Stimulated activated CD4-positive, alpha-beta T cell treated with anti-CD3 and anti-CD28 coated beads, Interleukin-1b, Interleukin-23, amount 100 ng/mL, for 24 hours (primary cell): ENCODE data around the gene ARAP1.

Experiments
- DNase-seq, 4 experiments: peaks; one replicate each; pipeline ENCODE4 v3.0.0-alpha.2; 2020; ENCODE audit warnings: low read depth in 4 of 4, low spot score in 1 of 4

The ARAP1 gene

DNA sequence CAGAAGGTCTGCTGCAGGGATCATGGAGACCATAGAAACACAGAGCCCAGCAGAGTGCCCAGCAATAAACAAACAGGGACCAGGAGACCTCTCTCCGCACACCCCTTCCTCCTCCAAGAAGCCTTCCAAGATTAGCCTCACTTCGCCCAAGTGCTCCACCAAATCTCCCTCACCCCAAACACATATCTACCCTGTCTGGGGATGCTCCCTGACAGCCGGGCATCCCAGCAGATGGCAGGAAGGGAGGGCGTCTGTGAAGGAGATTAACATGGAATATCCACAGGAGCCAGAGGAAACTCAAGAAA, 26.5 kb downstream of the ARAP1 start:
- DNase-seq: no peak

DNA sequence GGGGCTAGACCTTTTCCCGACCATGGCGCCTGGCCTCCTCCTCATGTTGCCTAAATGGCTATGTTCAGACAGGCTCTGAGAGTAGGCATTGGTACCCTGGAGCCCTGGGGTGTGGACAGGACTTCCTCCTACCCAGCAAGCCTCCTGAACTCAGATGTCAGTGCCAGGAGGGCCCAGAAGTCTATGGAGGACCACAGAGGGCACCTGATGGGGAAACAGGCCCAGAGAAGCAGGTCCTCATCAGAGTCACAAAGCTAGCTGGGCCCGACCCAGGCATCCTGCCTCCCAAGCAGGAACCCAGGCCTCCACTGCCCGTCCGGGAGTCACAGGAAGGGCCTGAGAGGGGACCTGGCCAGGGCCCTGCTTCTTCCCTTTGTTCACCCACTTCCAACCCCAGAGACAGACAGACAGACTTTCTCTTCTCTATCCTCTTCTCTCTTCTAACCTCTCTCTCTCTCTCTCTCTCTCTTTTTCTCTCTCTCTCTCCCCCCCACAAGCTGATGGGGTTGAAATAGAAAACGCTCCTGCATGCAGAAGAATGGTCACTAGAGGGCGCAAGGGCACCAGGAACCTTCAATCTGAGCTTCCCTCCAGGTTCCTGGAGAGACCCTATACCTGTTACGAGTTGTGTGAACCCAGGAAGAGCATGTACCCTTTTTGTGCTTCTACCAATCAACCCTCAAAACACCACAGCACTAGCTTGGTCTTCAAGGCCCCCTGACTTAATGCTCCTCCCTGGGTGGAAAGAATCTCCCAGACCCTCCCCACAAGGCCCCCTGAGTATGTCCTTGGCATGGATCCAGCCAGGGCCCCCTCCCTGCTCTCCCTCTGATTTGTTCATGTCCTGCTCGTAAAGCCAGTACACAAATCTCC, 27.1 kb downstream of the ARAP1 start:
- DNase-seq: peak; percentile 66 to 68 (median 66)

DNA sequence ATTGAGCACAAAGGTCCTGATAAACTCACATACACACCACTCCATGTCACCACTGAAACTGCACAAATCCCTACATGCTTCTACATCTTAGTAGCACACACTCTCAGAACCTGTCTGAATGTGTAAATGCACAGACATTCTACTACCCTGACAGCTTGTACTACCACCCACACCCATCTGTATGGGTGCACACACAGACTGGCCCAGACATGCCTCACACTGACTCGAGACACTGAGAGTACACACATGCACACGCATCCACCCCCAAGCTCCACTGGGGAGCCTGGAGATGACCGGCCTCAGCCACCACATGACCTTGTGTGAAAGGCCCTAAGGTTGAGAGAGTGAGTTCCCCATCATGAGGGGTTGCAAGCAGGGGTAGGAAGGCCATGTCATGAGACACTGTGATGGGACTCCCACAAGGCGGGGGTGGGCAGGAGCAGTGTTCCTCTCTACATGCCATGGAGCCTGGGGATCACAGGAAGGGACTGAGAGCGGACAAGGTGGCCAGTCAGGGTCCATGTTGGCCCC, 28.1 kb downstream of the ARAP1 start:
- no peak for DNase-seq

DNA sequence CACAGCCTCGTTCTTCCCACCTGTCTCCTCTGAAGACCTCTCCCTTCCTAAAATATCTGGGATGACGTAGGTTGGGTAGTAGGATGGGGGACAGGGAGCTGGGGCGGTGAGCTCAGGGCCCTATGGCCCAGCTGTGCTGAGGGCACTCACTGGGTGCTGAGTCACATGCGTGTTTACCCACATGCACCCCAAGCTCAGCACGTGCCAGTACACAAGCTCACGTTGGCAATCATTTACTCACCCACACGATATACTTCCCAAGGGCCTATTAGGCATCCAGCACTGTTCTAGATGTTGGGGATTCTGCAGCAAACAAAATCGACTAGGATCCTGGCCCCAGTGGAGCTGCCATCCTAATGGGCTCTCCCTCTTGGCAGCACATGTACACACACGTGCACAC, 28.7 kb downstream of the ARAP1 start:
- DNase-seq: no peak

DNA sequence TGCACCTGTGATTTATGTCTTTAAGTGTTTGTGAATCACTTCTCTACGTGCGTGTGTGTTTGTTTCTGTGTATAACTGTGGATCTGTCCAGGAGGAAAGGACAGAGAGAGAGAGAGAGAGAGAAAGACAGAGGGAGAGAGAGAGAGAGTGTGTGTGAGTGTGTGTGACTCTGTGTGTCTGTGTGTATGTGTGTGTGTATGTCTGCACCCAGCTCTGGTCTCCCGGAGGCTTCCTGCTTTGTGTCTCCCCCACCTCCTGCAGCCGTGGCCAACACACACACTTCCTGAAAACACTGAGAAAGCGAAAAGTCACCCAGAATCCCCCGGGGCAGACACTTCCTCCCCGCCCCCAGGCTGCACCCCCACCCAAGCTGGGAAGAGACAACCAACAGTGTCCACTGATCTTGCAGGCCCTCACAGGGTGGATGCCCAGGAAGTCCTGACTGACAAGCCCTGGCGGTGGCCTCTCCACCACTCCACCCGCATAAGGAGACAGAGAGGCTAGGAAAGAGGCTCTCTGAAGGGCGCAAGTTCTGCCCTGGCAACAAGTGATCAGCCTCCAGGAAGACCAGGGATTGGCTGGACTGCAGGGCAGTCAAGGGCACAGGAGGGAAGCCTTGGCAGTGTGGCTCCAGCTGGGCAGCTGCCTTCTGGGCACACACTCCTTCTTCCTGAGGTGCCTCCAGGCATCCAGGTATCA, 30.0 kb downstream of the ARAP1 start:
- DNase-seq: peak; percentile 52 to 75 (median 66)

DNA sequence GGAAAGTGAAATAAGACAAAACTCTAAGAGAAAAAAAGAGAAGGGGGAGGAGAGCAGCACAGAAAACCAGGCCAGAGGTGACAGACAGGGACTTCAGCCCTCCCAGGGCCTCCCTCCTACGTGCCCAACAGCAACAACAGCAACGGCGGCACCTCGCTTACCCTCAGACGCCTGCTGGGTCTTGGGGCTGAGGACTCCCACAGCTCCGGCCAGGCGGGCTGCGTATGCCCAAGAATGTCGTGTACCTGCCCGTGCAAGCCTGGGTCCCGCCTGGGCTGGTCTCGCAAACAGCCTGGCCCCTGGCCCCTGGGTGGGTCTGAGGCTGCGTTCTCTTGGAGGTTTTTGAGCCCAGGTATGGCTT, 30.5 kb downstream of the ARAP1 start:
- DNase-seq: peak in 2 of 4 experiments; percentile 15 to 19

DNA sequence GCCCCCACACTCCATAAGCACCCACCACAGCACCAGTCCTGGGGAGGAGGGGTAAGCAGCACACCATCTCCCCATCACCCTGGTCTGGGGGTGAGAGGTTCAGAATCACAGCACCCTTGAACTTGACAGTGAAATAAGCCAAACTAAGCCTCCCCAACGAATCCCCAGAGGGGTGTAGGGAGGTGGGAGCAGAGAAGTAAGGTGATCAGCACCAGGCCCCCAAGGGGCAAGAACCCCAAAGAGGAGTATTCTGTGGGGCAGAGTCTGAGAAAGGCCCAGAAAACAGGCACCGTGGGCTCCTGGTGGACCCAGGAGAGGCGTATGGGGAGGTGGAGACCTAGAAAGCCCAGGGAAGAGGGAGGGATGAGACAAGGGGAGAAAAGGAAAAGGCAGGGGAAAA, 30.9 kb downstream of the ARAP1 start:
- no peak for DNase-seq

DNA sequence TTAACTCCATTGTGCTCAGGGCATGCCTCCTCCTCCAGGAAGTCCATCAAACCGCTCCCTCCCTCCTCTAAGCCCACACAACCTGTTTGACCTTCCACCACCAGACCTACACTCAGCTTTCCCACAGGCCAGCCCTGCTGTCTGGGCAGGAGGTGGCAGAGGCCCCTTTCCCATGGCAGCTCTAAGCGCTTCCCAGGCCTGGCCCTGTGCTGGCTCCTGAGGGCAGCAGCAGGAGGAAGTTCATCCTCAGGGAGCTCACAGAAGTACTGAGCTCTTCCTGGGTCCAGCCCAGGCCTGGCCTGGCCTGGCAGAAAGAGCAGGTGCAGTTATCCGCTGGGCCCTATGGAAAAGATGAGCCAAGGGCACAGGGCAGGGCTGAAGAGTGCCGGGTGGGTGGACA, 31.4 kb downstream of the ARAP1 start:
- DNase-seq: no peak

DNA sequence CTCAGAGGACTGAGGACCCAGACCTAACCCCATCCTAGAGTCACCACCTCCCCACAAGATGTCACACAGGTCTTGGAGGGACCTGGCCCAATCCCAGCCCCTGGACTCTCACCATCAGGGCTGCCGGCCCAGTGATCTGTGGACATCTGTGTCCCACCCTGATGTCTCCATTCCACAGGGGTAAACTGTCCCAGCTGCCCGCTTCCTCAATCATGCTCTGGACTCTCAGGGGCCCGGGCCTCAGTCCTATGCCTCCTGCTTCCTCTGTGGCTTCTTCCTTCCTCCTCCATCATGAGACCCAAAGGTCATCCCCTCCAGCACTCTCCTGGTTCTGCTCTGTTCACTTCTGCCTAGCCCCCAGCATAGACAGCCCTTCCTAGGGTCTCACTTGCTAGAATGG, 32.2 kb downstream of the ARAP1 start:
- no peak for DNase-seq

DNA sequence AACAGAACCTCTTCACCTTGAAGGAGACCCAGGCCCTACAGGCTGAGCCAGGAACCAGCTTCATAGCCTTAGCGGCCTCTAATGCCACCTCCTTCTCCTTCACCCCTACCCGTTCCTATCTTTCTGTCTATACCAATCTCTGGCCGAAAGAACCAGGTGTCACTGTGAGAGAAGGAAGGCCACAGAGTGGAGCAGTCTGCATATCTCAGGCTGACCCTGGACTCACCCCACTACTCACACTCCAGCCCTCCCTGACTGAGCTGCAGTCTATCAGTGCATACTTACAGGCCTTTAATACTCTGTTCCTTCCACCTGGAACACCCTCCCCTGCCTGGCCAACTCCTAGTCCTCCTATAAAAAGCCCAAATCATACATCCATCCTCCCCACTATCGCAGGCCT, 32.7 kb downstream of the ARAP1 start:
- DNase-seq: no peak

DNA sequence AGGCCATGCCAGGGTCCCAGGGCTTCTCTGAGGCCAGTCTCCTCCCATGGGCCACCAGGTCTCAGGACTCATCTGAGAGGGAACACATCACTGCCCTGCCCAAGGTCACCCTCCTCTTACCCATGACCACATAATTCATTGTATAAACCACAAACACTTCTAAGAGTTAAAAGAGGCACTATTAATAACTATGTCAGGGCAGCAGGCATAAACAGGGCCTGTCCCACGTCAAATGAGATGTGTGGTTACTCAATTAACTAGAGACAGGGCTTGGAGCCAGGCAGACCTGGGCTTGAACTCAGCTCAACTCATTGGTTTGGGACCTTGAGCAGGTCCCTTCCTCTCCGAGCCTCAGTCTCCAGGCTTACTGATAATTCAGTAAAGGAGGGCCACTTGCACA, 33.1 kb downstream of the ARAP1 start:
- DNase-seq: no peak

DNA sequence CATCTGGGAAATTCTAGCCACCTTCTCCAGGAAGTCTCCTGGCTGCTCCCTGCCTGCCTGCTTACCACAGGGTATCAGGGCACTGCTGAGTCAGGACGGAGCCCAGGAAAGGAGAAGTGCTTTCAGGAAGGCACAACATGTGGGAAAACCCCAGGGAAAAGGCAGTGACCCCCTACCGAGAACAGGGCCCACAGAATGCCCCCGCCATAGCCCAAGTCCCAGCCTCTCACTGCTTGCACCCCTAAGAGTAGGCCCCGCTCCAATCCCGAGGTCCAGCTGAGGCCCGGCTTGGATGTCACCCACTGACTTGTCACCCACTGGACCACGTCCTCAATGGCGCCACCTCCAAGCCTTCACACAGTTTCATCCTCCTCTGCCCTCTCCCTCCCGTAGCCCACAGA, 34.1 kb downstream of the ARAP1 start:
- DNase-seq: no peak

DNA sequence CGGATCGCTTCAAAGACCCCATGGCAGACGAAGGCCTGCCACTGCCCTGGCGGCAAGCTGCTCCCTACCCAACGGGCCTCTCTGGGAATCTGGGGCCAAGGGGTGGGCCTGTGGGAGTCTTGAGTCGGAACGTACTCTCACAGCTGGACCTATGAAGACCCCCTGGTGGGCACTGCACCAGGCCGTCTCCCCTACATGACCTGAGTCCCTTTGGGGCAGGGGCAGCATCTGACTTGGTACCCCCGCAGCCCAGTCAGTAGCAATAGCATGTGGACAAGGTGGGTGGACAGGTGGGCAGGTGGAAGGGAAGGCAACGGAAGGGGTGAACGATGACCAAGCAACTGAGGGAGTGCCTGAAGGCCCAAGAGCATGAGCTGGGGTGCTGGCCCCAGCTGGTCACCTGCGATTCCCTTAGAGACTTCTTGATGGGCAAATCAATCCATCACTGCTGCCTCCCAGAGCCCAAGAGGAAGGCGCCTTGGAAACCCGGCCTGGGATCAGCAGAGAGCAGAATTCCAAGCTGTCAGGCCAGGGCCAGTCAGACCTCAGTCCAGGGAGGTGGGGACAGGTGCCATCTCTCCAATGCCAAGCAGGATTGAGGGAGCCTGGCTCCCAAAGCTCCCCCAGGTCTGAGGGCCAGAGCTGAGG, 35.3 kb downstream of the ARAP1 start:
- DNase-seq: no peak

DNA sequence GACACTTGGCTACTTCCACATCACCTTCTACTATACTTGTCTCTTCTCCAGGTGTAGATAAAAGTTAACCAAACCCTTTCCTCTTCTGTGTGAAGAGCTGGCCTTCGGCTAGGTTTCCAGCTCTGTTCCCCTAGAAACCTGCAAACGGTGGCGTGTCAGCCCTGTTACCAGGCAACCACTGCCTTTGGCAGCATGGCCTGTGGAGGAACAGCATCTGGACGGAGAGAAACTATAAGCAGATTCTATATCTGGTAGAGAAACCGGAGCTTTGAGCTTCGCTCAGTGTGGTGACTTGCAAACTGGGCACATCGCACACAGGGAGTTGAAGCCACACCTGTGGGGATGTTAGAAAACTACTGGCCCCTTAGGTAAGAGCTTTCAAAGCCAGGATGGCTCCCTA, 35.9 kb downstream of the ARAP1 start:
- no peak for DNase-seq

DNA sequence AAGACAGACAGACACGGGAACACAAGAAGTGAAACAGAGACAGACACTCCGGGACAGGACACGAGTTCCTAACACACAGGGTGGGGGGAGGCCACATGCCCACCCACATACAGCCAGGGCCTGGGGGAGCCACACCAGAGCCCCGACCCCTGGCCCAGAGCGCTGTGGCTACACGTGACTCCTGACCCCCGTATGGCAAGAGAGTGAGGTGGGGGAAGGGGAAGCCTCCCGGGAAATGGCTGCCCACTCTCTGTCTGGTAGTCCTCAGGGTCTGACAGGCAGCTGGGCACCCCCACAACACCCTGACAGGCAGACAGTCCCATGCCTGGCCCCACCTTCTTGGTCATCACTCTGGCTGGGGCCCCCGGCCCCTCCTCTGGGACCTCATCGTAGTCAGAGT, 39.4 kb downstream of the ARAP1 start:
- DNase-seq: no peak

DNA sequence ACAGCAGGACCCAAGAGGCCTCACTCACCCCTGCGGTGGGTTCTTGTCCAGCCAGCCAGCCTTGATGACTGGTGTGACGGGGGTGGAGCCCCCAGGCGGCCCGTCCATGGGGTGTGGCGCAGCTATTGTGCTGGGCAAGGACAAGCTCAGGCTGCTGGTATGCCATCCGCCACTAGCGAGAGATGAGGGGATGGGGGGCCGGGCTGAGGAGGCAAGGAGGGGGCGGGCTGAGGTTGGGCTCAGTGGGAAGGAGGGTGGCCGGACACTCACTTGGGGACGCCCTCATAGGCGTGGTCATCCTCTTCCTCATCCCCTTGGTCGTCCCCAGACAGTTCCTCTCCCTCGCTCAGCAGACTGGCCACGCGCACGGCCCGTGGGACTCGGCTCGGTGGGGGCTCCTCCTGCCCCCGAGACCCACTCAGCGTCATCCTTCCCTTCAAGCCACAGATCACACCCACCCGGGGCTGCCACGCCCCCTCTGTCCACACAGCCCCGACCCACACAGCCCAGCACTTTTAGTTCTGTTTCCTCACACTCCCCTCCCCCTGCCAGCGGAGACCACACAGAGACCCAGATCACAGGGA, 39.9 kb downstream of the ARAP1 start:
- no peak for DNase-seq

DNA sequence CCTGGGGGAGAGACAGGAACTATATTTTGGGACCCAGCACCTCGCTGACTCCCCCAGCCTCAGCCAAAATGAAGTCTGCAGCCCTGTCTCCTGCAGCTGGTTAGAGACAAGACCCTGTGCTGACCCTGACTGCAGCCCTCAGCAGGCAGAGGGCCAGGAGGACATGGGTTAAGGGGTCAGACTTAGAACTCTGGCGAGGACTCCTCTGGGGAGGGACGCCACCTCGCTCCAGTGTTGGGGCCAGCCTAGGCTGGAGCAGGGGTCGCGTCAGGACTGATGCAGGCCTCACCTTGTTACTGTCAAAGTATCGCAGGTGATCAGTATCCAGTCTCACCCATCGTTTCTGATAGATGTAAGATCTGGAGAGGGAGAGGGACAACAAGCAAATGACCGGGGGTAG, 41.1 kb downstream of the ARAP1 start:
- DNase-seq: no peak

DNA sequence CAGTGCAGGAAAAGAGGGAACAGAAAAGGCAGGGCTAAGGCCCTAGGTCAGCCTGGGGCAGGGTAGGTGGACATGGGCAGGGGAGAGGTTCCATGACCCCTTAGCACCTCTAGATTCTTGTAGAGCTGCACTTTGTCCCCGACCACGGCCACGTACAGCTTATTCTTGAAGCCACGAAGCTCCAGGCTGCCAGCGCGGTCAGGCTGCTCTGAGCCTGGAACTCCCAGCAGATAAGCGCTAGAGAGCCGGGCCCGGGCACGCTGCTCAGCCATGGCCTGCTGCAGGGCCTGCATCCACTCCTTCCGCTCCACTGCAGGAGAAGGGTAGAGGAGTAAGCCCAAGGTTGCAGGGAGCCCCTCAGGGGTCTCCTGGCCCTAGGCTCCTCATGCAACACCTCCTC, 41.9 kb downstream of the ARAP1 start:
- DNase-seq: no peak

DNA sequence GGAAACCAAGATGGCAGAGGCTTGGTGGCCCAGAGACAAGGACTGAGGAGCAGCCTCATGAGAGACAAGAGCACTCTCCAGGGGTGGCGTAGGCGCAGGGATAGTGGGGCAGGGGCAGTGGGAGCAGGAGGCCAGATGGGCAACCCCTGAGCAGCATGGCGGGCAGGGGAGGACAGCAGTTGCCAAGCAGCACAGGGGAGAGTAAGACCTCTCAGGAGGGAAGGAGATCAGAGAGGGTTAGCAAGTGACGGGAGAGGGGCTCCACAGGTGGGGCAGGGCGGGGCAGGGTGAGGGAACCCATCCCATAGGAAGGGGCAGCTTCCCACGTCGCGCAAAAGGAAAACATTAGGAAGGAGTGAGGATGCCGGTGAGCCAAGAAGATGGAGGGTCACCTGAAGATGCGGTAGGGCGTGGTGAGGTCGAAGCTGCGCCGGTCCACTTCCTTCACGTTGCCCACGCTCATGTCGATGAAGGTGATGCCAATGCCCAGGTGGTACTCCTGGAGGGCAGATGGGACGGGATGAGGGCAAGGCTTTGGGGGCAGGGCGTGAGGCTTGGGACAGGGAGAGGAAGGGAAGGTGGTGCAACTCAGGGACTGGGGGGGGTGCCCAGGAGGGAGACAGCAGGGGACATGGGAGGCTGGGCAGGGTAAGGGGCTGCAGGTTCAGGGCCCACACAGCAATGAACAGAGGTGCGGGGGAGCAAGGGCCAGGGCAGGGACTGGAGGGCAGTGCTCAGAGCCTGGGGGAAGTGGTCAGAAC, 42.5 kb downstream of the ARAP1 start:
- DNase-seq: no peak

DNA sequence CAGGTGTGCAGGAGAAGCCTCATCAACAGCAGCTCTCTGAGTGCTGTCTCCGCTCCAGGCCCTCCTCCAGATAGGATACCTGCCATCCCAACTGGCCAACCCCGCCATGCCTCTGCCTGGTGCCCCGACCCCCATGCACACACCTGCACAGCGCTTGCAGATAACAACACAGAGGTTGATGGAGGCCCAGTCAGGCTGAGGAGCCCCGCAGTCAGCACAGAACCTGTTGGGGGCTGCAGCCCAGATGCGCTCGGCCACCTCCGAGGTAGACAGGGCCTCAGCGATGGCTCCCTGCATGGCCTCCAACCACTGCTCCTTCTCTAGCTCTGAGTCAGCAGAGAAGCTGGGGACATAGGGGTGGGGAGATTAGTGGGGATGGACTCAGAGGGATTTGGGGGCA, 45.2 kb downstream of the ARAP1 start:
- DNase-seq: no peak

DNA sequence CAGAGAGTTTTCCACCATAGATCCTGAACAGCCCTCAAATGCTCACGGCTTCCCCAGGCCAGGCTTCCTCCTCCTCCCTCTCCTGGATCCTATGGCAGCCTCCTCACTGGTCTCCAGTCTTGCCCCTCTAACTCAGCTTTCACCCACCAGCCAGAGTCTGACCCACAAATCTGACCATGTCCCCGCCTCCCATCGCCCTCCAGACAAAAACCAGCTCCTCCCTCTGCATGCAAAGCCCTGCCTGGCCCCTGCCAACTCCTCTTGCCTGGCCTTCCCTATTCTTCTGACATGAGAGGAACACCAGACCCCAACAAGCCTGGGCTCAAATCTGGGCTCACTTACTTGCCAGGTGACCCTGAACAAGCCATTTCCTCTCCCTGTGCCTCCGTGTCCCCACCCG, 45.6 kb downstream of the ARAP1 start:
- DNase-seq: no peak
